SU-DHL-6 (cell line): Measurements from ENCODE around the gene COL6A2.
"Not testable (repeated sequence)": the region's sequence is repeated elsewhere in the genome, so short reads cannot be mapped to it uniquely, and the experiment has no call there.

Experiments
- H2AFZ ChIP-seq: fragments of 200-600 bp; sonication (generic); 2 replicates; pipeline ENCODE4 v1.6.1; 2014; ENCODE audit warnings: low read depth, mild to moderate bottlenecking, moderate library complexity, mixed read lengths, antibody characterized with exemption, low read length; ENCODE audit not compliant: severe bottlenecking
- H3F3A ChIP-seq: fragments of 200-600 bp; shearing (Covaris generic); 2 replicates; pipeline ENCODE4 v1.6.0; 2016; ENCODE audit warnings: antibody characterized with exemption, mild to moderate bottlenecking; ENCODE audit not compliant: insufficient read depth
- H3K27ac ChIP-seq: fragments of 200-600 bp; sonication (generic); 2 replicates; pipeline ENCODE4 v1.5.1; 2016; ENCODE audit warnings: low read depth, mild to moderate bottlenecking, low read length, moderate library complexity, mixed read lengths
- H3K27me3 ChIP-seq: fragments of 200-600 bp; sonication (generic), shearing (Covaris generic); 2 replicates; pipeline ENCODE4 v1.6.0; 2014; ENCODE audit warnings: mild to moderate bottlenecking, low read length
- H3K36me3 ChIP-seq: fragments of 200-600 bp; sonication (generic); 2 replicates; pipeline ENCODE4 v1.6.1; 2014; ENCODE audit warnings: mild to moderate bottlenecking, low read length, mixed read lengths
- H3K4me2 ChIP-seq: fragments of 300-600, 200-600 bp; shearing (Covaris generic), sonication (generic); 2 replicates; pipeline ENCODE4 v1.6.0; 2014; ENCODE audit warnings: low read length, low read depth, mild to moderate bottlenecking; ENCODE audit not compliant: poor library complexity, severe bottlenecking
- H3K4me3 ChIP-seq: fragments of 200-600 bp; sonication (generic); 2 replicates; pipeline ENCODE4 v1.5.1; 2014; ENCODE audit warnings: antibody characterized with exemption, low read length, mild to moderate bottlenecking, mixed read lengths; ENCODE audit not compliant: insufficient read depth, poor library complexity, severe bottlenecking
- H3K79me2 ChIP-seq: fragments of 200-600 bp; sonication (generic); 2 replicates; pipeline ENCODE4 v1.6.1; 2014; ENCODE audit warnings: mild to moderate bottlenecking, low read length, moderate library complexity; ENCODE audit not compliant: insufficient read depth
- H3K9ac ChIP-seq: fragments of 200-600 bp; sonication (generic); 2 replicates; pipeline ENCODE4 v1.7.0; 2014; ENCODE audit warnings: mild to moderate bottlenecking, low read length
- H3K9me2 ChIP-seq: fragments of 200-600 bp; sonication (generic); replicated peaks from 2 replicates; pipeline ENCODE4 v1.6.1; 2014; ENCODE audit warnings: low read length; ENCODE audit not compliant: insufficient read depth
- H3K9me3 ChIP-seq: fragments of 200-600 bp; sonication (generic); 2 replicates; pipeline ENCODE4 v1.6.1; 2014; ENCODE audit warnings: low read length, mixed read lengths; ENCODE audit not compliant: insufficient read depth
- H4K20me1 ChIP-seq: fragments of 200-600 bp; sonication (generic); 2 replicates; pipeline ENCODE4 v1.6.1; 2014; ENCODE audit warnings: low read depth, mild to moderate bottlenecking, antibody characterized with exemption, low read length, moderate library complexity, mixed read lengths
- CTCF ChIP-seq: fragments of 200-600 bp; sonication (generic); IDR thresholded peaks from one replicate; pipeline ENCODE4 v1.5.1; 2017; ENCODE audit warnings: antibody characterized with exemption, mild to moderate bottlenecking, low read length, moderate library complexity; ENCODE audit not compliant: insufficient read depth, poor library complexity, severe bottlenecking
- EZH2phosphoT487 ChIP-seq: fragments of 200-600 bp; sonication (generic), shearing (Covaris generic); conservative IDR thresholded peaks from 2 replicates; pipeline ENCODE4 v1.6.1; 2018; ENCODE audit warnings: mild to moderate bottlenecking, antibody characterized with exemption, low read length, moderate library complexity, mixed read lengths

COL6A2 gene

GRCh38 chr21:46139686-46140085 lies 41.8 kb downstream of the COL6A2 start:
- TF ChIP-seq EZH2phosphoT487 (no peak), CTCF (no peak)
- Histone ChIP-seq H3K27ac (no peak overlapping the region), H3K36me3 (no peaks in the 10 kb centered on the region), H3K9me3 (no peaks in the 10 kb centered on the region), H4K20me1 (no peaks in the 10 kb centered on the region), H3K4me3 (no peak overlapping the region), H3F3A (0 out of 2 replicates have a peak, but pooled peaks cover 3% of the 10 kb centered on the region), H3K9me2 (no peaks in the 10 kb centered on the region), H3K79me2 (no peaks in the 10 kb centered on the region), H2AFZ (no peak overlapping the region), H3K9ac (no peak overlapping the region), H3K27me3 (no peaks in the 10 kb centered on the region), H3K4me2 (no peak overlapping the region)

GRCh38 chr21:46140352-46141003 lies 42.6 kb downstream of the COL6A2 start:
- H3K9me3 ChIP-seq, H3F3A ChIP-seq, H3K9ac ChIP-seq, H3K4me3 ChIP-seq, H3K27me3 ChIP-seq, H3K27ac ChIP-seq, H3K79me2 ChIP-seq, H3K36me3 ChIP-seq, H4K20me1 ChIP-seq, H3K4me2 ChIP-seq, H2AFZ ChIP-seq, H3K9me2 ChIP-seq: not testable (repeated sequence)

DNA sequence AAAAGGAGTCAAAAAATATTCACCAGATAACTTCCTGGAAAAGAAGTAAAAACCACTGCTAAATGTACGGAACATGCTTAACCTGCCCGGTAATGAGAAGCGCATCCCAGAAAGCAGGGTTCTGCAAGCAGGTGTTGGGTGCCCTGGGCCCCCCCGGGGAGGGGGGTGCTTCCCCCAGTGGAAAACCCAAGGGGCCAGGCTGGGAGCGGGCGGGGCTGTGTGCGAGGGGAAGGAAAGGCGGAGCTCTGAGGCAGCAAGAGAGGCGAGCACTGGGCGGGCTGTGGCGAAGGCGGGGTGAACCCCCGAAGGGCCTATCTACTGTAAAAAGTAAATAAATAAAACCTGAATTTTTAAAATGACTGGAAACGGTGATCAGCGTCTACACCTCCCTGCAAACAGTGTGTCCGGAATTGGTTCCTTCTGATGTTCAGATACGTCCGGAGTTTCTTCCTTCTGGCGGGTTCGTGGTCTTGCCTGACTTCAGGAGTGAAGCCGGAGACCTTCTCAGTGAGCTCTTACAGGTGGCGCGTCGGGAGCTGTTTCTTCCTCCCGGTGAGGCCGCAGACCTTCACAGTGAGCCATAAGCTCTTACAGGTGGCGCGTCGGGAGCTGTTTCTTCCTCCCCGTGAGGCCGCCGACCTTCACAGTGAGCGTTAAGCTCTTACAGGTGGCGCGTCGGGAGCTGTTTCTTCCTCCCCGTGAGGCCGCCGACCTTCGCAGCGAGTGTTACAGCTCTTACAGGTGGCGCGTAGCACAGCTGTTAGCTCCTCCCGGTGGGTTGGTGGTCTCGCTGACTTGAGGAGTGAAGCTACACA lies 44.1 kb downstream of the COL6A2 start:
- Histone ChIP-seq H3K36me3 (no peaks in the 10 kb centered on the region), H3K9me3 (no peaks in the 10 kb centered on the region), H3K4me2 (no peak overlapping the region), H3F3A (0 out of 2 replicates have a peak, but pooled peaks cover 3% of the 10 kb centered on the region), H3K27ac (no peak overlapping the region), H3K27me3 (no peaks in the 10 kb centered on the region), H2AFZ (no peak overlapping the region), H3K9me2 (no peaks in the 10 kb centered on the region), H4K20me1 (no peaks in the 10 kb centered on the region), H3K9ac (no peak overlapping the region), H3K79me2 (no peaks in the 10 kb centered on the region), H3K4me3 (no peak overlapping the region)
- no peak for TF ChIP-seq EZH2phosphoT487
- no peak for TF ChIP-seq CTCF
